NCI-H187 treated with DMSO at 0.1 percent for 48 hours (cell line): Measurements from ENCODE around the gene GPR42.
"Not testable (repeated sequence)": the region's sequence is repeated elsewhere in the genome, so short reads cannot be mapped to it uniquely, and the experiment has no call there.

ENCODE experiments used
- DNase-seq: peaks from one replicate; lab custom pipeline; 2025; lab: John Stamatoyannopoulos, UW

GPR42 gene

DNA sequence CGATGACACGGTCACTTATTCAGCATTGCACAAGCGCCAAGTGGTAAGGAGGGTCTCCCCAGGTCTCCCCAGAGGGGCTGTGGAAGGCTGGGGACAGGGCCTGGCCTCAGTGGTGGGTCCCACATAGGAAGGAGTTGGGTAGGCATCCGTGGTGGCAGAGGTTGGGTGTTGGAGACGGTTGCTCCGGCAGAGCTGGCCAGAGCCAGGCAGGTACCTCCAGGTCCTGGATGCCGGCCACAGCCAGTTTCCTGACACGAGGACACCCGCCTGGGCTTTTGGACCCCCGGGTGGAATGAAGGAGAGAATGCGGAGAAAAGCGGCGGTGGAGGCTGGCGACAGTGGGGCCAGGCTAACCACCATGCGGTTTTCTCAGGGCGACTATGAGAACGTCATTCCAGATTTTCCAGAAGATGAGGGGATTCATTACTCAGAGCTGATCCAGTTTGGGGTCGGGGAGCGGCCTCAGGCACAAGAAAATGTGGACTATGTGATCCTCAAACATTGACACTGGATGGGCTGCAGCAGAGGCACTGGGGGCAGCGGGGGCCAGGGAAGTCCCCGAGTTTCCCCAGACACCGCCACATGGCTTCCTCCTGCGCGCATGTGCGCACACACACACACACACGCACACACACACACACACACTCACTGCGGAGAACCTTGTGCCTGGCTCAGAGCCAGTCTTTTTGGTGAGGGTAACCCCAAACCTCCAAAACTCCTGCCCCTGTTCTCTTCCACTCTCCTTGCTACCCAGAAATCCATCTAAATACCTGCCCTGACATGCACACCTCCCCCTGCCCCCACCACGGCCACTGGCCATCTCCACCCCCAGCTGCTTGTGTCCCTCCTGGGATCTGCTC, 24.4 kb upstream of the GPR42 start:
- no peak for DNase-seq

DNA sequence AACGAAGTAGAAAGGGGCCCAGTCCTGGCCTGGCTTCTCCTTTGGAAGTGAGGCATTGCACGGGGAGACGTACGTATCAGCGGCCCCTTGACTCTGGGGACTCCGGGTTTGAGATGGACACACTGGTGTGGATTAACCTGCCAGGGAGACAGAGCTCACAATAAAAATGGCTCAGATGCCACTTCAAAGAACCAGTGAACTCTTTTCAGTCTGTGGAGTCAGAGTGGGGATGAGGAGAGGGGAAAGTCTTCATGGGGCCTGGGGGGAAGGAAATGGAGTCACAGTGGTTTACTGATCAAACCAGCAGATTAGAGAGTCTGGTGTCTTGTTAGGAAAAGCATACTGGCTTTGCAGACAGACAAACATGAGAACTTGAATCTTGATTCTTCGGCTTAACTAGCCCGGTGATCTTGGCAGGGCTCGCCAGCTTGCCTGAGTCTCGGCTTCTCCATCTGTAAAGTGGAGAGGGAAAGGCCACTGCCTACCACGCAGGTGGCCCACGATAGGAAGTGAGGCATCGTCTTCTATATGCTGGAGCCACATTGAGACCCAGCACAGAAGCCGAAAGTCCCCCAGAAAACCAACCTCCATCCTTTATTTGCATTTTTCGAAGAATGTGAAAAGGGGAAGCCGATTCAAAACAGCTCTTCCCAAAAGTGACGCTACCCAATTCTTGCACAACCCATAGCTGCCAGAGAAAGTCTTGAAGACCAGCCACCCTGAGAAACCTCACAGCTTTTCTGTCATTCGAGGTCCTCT, 23.5 kb upstream of the GPR42 start, which contains the start of gene FFAR1:
Gene FFAR1 (plus strand): TSS at position 732 of the 759 bp plus-strand sequence. CDS start 3,650 bp downstream, outside the sequence.
- DNase-seq, result no peak

- DNase-seq, result no peak
These were observed 23.0 kb upstream of the GPR42 start for GRCh38 chr19:35347930-35348298.

GRCh38 chr19:35348911-35349611, 21.8 kb upstream of the GPR42 start:
- no peak for DNase-seq

DNA sequence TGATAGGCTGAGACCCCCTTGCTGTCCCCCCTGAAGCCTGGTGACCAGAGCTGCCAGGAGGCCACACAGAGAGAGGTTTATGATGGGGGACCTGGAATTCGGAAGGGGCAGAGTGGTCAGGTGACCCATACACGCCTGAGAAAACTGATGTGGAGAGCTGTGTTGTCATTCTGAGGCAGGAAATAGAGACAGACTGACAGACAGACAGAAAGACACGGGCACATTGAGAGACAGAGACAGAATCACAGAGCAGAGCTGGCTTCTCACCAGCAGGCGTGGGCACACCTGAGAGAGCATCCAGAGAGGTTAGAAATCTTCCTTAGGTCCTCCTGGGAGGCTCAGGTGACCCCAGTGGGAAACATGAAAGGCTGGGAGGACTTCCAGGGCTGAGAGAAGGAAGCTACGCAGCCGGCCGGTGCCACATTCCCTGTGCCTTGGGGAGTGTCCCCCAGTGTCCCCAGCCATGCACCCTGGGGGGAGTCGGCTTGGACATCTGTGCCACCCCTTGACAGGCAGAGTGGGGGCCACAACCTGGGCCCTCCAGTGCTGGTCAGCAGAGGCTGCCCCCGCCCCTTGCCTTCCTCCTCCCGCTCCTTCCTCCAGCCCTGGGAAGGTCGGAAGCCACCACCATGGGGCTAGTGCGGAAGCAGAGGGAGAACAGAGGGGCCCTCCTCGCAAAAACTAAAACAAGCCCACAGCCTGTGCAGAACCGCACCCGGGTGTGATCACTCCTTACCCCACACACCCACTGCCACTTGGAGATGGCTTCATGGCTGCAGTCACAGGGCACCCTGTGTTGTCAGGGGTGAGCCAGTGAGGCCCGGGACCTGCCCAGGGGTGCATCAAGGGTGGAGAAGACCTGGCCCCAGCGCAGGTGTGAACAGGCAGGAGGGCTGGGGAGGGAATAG, 21.0 kb upstream of the GPR42 start:
- DNase-seq, result no peak

GRCh38 chr19:35350591-35350990, 20.3 kb upstream of the GPR42 start:
- DNase-seq, result no peak

DNA sequence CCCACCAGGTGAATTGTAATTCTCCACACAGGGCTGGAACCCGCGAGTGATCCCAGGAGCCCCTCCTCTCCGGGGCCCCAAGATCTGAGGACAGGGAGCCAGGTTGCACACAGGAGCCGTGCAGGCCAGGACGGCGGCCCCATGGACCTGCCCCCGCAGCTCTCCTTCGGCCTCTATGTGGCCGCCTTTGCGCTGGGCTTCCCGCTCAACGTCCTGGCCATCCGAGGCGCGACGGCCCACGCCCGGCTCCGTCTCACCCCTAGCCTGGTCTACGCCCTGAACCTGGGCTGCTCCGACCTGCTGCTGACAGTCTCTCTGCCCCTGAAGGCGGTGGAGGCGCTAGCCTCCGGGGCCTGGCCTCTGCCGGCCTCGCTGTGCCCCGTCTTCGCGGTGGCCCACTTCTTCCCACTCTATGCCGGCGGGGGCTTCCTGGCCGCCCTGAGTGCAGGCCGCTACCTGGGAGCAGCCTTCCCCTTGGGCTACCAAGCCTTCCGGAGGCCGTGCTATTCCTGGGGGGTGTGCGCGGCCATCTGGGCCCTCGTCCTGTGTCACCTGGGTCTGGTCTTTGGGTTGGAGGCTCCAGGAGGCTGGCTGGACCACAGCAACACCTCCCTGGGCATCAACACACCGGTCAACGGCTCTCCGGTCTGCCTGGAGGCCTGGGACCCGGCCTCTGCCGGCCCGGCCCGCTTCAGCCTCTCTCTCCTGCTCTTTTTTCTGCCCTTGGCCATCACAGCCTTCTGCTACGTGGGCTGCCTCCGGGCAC, 19.3 kb upstream of the GPR42 start:
- DNase-seq, result no peak

DNA sequence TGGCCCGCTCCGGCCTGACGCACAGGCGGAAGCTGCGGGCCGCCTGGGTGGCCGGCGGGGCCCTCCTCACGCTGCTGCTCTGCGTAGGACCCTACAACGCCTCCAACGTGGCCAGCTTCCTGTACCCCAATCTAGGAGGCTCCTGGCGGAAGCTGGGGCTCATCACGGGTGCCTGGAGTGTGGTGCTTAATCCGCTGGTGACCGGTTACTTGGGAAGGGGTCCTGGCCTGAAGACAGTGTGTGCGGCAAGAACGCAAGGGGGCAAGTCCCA, 18.8 kb upstream of the GPR42 start:
- DNase-seq, result no peak

GRCh38 chr19:35352448-35353304, 18.2 kb upstream of the GPR42 start:
- peak; percentile 17 for DNase-seq

DNA sequence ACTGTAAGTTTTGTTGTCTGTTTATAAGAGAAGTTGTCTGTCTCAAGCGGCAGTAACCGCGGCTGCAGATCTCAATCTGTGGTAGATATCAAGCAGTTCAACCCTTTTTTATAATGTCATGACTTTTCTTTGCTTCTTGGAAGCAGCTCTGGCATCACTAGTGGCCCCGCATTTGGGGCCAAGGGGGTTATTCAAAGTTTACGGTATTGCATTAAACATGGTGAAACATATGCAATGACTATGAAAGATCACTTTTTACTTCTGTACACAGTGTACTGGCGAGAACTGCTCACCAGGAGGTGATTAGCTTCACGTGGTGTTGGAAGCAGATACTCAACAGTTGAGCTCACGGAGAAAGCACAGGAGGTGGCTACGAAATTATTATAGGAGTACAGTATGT, 17.2 kb upstream of the GPR42 start:
- no peak for DNase-seq

DNA sequence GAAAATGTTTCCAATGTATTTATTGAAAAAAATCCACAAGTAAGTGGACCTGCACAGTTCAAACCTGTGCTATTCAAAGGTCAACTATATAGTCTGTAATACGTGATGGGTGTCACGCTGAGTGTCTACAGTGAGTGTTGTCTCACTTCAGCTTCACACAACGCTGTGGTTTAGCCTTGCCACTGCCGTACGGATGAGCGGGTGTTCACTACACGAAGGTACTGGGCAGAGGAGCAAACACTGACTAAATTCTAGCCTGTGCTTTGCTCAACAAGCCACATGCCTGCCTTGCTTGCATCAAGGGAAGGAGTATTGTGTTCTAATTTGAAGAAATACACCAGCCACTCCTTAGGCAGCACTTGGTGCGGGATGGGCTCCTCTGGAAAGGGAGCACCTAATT, 16.0 kb upstream of the GPR42 start:
- DNase-seq, result no peak

GRCh38 chr19:35355791-35356460, 14.9 kb upstream of the GPR42 start:
- no peak for DNase-seq

DNA sequence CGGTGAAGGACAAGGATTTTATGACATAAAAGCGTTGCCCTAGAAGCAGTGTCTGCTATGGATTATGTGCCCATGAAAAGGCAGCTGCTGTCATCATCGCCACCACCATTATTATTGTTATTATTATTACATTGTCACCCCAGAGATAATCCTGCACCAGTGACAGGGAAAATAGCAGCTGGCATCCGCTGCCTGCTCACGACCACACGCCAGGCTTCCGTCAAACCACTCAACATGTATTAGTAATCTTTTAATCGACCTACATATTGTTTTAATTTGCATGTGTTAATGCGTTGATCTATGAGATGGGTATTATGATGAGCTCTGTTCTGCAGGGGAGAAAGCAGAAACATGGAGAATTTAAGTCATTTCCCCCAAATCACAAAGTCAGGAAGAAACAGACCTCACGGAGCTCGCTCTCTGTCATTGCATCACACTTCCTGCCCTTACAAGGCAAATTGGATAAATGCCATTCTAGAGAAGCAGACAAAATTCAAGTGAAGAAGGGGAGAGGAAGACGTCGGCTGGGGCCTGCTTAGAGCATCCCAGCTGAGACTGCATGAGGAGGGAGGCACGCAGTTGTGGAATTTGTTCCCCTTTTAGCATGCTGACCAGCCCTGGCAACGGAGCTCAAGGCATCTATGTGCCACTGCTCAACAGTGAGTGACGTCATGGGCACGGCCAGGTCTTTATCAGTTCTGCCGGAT, 12.8 kb upstream of the GPR42 start, which contains the start of gene FFAR3:
Gene FFAR3 (plus strand): TSS at position 594 of the 707 bp plus-strand sequence. CDS start 431 bp downstream, outside the sequence.
- DNase-seq, result no peak

DNA sequence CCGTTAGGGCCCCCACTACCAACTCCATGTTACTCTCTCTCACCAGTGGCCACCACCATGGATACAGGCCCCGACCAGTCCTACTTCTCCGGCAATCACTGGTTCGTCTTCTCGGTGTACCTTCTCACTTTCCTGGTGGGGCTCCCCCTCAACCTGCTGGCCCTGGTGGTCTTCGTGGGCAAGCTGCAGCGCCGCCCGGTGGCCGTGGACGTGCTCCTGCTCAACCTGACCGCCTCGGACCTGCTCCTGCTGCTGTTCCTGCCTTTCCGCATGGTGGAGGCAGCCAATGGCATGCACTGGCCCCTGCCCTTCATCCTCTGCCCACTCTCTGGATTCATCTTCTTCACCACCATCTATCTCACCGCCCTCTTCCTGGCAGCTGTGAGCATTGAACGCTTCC, 12.0 kb upstream of the GPR42 start:
- DNase-seq, result not testable (repeated sequence)

- not testable (repeated sequence) for DNase-seq
These were observed 11.5 kb upstream of the GPR42 start for GRCh38 chr19:35359395-35359794.

DNA sequence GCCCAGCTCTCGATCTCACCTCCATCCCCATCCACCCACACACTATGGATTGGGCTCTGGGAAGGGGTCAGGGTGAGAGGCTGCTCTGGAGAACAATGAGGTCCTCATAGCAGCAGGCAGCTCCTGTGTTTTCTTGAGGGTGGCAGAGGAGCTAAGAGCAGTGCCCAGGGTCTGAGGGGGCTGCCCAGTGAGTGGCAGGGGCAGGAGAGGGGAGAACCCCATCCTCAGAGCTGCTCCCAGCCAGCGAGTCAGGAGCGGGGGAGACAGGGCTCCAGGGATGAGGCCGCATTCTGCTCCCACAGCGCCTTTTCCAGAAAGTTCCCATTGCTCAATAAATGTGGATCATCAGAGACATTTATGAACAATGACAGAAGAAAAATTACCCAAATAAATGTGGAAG, 10.8 kb upstream of the GPR42 start:
- DNase-seq, result not testable (repeated sequence)

GRCh38 chr19:35360880-35361420, 9.9 kb upstream of the GPR42 start:
- DNase-seq, result no peak

GRCh38 chr19:35362261-35363000, 8.4 kb upstream of the GPR42 start:
- DNase-seq, result no peak
